ENCODE measurements around the gene GINM1. TPM values are rescaled to one million over a fixed set of nuclear protein-coding genes. Genes with fewer than 3 reads are reported as not detected.
A peak's percentile ranks its signal among the peaks of the same experiment; 100 is the strongest.

Gene GINM1
- total RNA-seq, 1 donor from 2014 or later = 36.1 TPM

GRCh38 chr6:149558029-149558428 lies 8.1 kb upstream of the GINM1 start:
- intact Hi-C loops (cut with DNase I) = no loop called here
- no peaks in the 10 kb centered on the region for H3K4me1 ChIP-seq
- TF ChIP-seq, protein P1, sequence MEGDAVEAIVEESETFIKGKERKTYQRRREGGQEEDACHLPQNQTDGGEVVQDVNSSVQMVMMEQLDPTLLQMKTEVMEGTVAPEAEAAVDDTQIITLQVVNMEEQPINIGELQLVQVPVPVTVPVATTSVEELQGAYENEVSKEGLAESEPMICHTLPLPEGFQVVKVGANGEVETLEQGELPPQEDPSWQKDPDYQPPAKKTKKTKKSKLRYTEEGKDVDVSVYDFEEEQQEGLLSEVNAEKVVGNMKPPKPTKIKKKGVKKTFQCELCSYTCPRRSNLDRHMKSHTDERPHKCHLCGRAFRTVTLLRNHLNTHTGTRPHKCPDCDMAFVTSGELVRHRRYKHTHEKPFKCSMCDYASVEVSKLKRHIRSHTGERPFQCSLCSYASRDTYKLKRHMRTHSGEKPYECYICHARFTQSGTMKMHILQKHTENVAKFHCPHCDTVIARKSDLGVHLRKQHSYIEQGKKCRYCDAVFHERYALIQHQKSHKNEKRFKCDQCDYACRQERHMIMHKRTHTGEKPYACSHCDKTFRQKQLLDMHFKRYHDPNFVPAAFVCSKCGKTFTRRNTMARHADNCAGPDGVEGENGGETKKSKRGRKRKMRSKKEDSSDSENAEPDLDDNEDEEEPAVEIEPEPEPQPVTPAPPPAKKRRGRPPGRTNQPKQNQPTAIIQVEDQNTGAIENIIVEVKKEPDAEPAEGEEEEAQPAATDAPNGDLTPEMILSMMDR (IDR thresholded peaks at IDR 0.05) = no peak
- TF ChIP-seq POLR2A (IDR thresholded peaks at IDR 0.05) (no peak), POLR2AphosphoS5 (IDR thresholded peaks at IDR 0.05; ENCODE audit: insufficient read depth in 1 of 2, low read depth in 1 of 2) (no peak)

GRCh38 chr6:149559389-149559788 lies 6.8 kb upstream of the GINM1 start:
- intact Hi-C loops (cut with DNase I) = no loop called here

More at GRCh38 chr6:149558029-149558428, 8.1 kb upstream of the GINM1 start:
- Histone ChIP-seq H3K27me3 (no peaks in the 10 kb centered on the region), H3K27ac (no peak overlapping the region), H3K4me3 (no peak overlapping the region), H3K36me3 (no peaks in the 10 kb centered on the region), H3K9me3 (no peaks in the 10 kb centered on the region)
- DNase-seq (ENCODE audit: extremely low spot score in 2 of 2) = no peak

GRCh38 chr6:149560736-149561135 lies 5.4 kb upstream of the GINM1 start:
- no peaks in the 10 kb centered on the region for H3K4me1 ChIP-seq
- no peaks in the 10 kb centered on the region for H3K36me3 ChIP-seq
- H3K4me3 ChIP-seq = no peak overlapping the region
- TF ChIP-seq POLR2AphosphoS5 (IDR thresholded peaks at IDR 0.05; ENCODE audit: insufficient read depth in 1 of 2, low read depth in 1 of 2) = no peak
- H3K9me3 ChIP-seq = no peaks in the 10 kb centered on the region
- H3K27me3 ChIP-seq = no peaks in the 10 kb centered on the region
- DNase-seq (ENCODE audit: extremely low spot score in 2 of 2) = no peak
- H3K27ac ChIP-seq = no peak overlapping the region
- intact Hi-C loops (cut with DNase I) = no loop called here

More at GRCh38 chr6:149559389-149559788, 6.8 kb upstream of the GINM1 start:
- H3K27me3 ChIP-seq = no peaks in the 10 kb centered on the region
- H3K4me1 ChIP-seq = no peaks in the 10 kb centered on the region
- DNase-seq (ENCODE audit: extremely low spot score in 2 of 2) = no peak
- no peak overlapping the region for H3K4me3 ChIP-seq
- no peak for TF ChIP-seq POLR2A (IDR thresholded peaks at IDR 0.05)
- TF ChIP-seq, protein P1 (IDR thresholded peaks at IDR 0.05) = no peak
- no peak for TF ChIP-seq POLR2AphosphoS5 (IDR thresholded peaks at IDR 0.05; ENCODE audit: insufficient read depth in 1 of 2, low read depth in 1 of 2)
- no peaks in the 10 kb centered on the region for H3K9me3 ChIP-seq
- no peaks in the 10 kb centered on the region for H3K36me3 ChIP-seq
- H3K27ac ChIP-seq = no peak overlapping the region

DNA sequence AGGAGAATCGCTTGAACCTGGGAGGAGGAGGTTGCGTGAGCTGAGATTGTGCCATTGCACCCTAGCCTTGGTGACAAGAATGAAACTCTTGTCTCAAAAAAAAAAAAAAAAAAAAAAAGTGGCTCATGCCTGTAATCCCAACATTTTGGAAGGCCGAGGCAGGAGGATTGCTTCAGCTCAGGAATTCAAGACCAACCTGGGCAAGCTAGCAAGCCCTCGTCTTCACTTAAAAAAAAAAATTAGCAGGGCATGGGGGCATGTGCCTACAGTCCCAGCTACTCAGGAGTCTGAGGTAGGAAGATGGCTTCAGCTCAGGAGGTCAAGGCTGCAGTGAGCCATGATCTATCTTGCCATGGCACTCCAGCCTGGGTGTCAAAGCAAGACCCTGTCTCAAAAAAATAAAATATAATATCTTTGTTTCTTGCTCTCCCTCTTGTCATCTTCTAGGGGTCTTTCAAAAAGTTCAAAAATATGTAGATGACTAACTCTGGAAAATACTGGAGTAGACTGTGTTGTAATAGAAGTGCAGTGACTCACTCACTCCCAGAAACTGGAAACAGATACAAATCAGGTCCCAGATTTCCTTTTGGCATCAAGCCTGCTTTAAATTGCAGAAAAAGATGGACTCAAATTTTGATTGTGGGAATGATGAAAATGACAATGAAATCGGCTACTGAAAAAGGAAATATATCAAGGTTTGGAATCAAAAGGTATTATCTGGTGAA lies 2.8 kb upstream of the GINM1 start:
- no peak for TF ChIP-seq POLR2A (IDR thresholded peaks at IDR 0.05)
- TF ChIP-seq, protein P1 (IDR thresholded peaks at IDR 0.05) = no peak
- TF ChIP-seq POLR2AphosphoS5 (IDR thresholded peaks at IDR 0.05; ENCODE audit: insufficient read depth in 1 of 2, low read depth in 1 of 2) = peak in 1 of 2 donors; percentile 41
- H3K36me3 ChIP-seq = no peaks in the 10 kb centered on the region
- no peaks in the 10 kb centered on the region for H3K27me3 ChIP-seq
- H3K4me3 ChIP-seq = no peak overlapping the region
- no peak for DNase-seq (ENCODE audit: extremely low spot score in 2 of 2)
- H3K9me3 ChIP-seq = no peaks in the 10 kb centered on the region
- H3K4me1 ChIP-seq = peaks cover 14% of the 10 kb centered on the region
- intact Hi-C loops (cut with DNase I) = no loop called here
- H3K27ac ChIP-seq = no peak overlapping the region

DNA sequence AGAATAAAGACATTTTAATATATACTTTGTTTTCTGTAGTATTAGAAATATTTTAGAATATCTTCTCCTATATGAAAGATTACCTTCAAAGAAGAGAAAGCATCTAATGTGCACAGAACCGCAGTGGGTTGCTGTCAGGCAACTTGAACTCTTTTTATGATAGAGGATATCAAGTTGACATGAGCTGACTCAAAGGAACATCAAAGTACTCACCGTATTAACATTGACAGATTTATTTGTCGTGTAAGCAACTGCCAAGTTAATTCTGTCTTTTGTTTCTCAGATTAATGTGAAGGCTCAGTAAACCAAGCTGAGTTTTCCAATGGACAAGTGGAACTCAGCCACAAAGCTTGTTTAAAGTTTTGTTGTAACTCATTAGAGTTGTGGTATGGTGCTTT lies 2.2 kb upstream of the GINM1 start:
- Histone ChIP-seq H3K36me3 (no peaks in the 10 kb centered on the region), H3K4me1 (peaks cover 14% of the 10 kb centered on the region), H3K27ac (no peak overlapping the region), H3K9me3 (no peaks in the 10 kb centered on the region), H3K27me3 (no peaks in the 10 kb centered on the region), H3K4me3 (no peak overlapping the region)
- TF ChIP-seq, protein P1 (IDR thresholded peaks at IDR 0.05) = no peak
- TF ChIP-seq POLR2A (IDR thresholded peaks at IDR 0.05) = no peak
- TF ChIP-seq POLR2AphosphoS5 (IDR thresholded peaks at IDR 0.05; ENCODE audit: insufficient read depth in 1 of 2, low read depth in 1 of 2) = no peak
- intact Hi-C loops (cut with DNase I) = no loop called here
- DNase-seq (ENCODE audit: extremely low spot score in 2 of 2) = no peak

Data from vagina (tissue), 2 donors.